ENCODE data around the gene GLRX3.
A peak's percentile ranks its signal among the peaks of the same experiment; 100 is the strongest.
"Not testable (repeated sequence)": the region's sequence is repeated elsewhere in the genome, so short reads cannot be mapped to it uniquely, and the experiment has no call there.

Gene GLRX3

DNA sequence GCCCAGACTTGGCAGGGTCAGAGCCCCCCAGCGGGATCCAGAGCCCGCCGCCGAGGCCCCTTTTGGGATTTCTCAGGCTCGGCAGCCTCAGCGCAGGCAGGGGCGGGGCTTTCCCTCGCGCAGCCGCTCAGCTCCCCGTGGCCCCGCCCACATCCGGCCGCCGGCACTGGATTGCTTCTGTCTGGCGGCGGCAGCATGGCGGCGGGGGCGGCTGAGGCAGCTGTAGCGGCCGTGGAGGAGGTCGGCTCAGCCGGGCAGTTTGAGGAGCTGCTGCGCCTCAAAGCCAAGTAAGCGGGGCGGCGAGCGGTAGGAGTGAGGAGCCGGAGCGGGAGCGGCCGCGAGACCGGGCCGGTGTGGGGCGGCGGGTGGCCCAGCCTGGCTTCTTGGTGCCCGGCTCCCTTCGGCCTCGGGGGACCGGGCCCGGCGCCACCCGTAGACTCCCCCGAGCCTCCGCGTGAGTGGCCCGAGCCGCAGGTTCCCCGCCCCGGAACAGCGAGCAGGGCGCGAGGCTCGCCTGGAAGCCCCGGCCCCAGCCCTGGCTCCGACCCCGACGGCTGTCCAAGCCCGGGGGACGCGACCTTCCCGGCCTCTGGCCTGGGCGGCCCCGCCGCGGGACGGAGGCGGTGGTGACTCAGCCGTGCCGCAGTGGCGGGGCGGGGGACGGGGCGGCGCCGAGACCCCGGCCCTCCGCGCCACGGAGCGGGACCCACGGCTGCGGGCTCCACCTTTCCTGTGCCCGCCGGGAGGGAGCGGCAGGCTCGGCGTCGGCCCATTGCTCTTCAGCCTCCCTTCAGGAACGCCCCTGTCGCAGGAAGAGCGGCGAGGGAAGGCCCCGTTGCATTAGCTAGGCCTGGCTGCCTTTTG is at the start of gene GLRX3:
Gene GLRX3, plus strand, starts transcription at position 166 of the 864 bp plus-strand sequence. Its CDS starts 30 bp downstream, at position 196.
- peak; percentile 84 for DNase-seq (ENCODE audit: low spot score)

DNA sequence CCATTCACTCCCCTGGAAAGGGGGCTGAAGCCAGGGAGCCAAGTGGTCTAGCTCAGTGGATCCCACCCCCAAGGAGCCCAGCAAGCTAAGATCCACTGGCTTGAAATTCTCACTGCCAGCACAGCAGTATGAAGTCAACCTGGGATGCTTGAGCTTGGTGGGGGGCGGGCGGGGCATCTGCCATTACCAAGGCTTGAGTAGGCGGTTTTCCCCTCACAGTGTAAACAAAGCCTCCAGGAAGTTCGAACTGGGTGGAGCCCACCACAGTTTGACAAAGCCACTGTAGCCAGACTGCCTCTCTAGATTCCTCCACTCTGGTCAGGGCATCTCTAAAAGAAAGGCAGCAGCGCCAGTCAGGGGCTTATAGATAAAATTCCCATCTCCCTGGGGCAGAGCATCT is 45.6 kb upstream of the GLRX3 start:
- DNase-seq (ENCODE audit: low spot score): not testable (repeated sequence)

DNA sequence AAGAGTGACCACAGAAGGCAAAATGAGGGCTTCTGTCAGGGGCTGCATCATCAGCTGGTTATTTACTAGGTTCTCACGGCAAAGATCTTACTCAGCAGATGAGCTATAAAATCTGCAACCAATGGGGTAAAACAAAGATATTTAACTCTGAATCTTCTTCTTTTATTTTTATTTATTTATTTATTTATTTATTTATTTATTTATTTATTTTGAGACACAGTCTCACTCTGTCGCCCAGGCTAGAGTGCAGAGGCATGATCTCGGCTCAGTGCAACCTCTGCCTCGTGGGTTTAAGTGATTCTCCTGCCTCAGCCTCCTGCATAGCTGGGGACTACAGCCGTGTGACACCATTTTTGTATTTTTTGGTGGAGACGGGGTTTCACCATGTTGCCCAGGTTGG is 36.8 kb upstream of the GLRX3 start:
- DNase-seq (ENCODE audit: low spot score): no peak

DNA sequence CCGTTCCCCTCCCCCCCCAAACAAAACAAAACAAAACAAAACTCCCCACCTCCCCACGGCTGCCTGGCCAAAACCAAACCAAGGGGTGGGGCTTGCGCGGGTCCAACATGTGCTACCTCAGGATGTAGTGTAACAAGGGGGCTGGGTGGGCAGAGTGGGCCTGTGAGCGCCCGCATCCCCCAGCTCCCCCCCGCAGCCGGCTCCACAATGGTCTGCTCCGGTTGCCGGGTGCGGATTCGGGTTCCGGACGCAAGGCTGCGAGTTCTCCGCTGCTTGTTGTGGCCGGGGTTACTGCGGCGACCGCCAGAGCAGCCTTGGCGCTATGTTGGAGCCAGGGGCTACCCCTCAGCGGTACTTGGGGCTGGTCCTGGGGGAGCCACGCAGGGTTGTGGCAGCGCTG is 30.5 kb upstream of the GLRX3 start:
- no peak for DNase-seq (ENCODE audit: low spot score)

DNA sequence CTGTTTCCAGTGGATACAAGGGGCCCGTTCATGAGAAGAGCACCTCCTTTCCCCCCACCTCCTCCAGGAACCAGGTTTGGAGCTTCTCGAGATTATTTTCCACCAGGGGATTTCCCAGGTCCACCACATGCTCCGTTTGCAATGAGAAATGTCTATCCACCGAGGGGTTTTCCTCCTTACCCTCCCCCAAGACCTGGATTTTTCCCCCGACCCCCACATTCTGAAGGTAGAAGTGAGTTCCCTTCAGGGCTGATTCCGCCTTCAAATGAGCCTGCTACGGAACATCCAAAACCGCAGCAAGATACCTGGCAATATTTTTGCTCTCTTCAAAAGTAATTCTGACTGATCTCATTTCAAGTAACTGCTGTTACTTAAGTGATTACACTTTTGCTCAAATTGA is 28.0 kb upstream of the GLRX3 start:
- not testable (repeated sequence) for DNase-seq (ENCODE audit: low spot score)

DNA sequence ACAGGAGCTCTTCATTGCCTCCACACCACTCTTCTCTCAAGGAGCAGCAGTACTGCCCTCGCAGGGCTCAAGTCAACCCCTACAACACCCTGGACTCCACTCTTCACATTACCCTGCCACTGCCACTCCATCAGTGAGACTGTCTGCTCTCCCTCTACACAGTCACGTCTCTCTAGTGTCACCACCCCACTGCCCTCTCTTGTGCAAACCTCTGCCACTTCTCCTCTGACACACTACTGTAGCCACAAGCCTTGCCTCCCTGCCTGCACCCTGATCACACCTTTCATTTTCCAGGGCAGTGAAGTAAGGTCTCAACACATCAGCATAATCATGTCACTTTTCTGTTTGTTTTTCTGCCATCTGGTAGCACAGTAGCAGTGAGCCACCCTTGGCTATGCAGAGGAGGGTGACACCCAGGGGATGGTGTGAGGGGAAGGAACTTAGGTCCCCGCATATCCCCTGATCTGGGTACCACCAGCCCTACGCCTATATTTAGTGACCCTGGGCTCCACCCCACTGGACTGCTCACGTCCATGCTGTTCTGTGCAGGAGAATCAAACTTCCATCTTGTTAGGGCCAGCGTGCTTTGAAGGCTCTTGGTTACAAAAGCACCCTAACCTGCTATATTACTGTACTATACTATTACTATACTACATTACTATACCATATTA is 27.1 kb upstream of the GLRX3 start:
- no peak for DNase-seq (ENCODE audit: low spot score)

DNA sequence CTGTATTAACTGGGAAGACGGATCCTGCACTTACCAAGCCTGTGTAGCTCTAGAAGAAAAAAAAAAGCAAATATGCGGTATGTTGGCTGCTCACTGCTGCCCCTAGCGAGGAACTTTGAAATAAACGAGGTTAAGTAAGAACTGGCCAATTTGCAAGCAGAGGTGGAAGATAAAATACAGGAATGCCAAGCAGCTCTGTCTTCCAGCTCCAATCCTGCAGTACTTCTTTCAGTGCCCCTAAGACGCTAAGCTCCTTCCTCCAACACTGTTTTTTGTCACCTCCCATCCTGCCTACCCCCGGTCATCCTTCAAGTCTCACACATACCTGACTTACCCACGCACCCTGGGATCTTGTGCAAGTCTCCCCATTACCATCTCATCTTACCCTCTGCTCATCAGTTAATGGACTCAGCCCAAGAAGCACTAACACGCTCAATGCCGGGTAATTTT is 26.4 kb upstream of the GLRX3 start:
- peak; percentile 75 for DNase-seq (ENCODE audit: low spot score)

DNA sequence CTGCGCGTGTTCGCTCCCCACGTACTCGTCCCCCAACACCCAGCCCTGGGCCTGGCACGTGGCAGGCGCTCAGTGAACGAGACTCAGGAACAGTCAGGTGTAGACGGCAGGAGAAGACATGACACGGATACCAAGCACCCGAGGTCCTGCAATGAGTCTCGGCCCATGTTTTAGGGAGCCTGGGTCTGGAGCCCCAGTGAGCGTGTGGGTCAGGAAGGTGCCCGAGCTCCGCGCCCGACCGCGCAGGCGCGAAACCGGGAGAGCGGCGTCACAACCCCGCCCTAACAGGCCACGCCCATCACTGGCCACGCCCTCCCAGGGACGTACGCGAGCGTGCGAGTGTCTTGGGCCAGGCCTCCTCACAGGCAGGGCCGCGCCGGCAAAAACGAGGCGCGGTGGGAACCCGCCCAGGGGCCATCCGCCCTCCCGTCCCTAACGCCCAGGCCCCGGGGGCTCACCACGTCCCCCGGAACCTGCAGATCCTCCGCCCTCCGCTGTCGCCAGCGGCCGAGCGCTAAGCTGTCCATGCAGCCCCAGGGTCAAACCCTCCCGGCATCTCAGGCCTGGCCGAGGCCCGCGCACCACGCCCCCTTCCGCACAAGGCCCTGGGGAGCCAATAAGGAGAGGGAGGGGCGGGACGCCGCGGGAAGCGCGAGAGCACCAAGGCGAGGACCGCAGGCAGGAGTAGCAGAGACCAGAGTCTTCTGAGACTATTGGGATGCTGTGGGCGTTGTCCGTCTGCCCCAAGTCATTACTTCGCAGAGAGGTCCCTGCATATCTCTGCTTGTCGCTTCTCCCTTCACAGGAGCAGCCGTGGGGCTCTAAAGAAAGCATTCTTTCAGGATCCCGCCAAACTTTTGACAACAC is 25.7 kb upstream of the GLRX3 start, which contains the start of gene C10orf143:
Gene C10orf143, minus strand, starts transcription at position 585 of the 867 bp plus-strand sequence. Its CDS starts 58 bp downstream, at position 527.
- DNase-seq (ENCODE audit: low spot score): peak; percentile 94

DNA sequence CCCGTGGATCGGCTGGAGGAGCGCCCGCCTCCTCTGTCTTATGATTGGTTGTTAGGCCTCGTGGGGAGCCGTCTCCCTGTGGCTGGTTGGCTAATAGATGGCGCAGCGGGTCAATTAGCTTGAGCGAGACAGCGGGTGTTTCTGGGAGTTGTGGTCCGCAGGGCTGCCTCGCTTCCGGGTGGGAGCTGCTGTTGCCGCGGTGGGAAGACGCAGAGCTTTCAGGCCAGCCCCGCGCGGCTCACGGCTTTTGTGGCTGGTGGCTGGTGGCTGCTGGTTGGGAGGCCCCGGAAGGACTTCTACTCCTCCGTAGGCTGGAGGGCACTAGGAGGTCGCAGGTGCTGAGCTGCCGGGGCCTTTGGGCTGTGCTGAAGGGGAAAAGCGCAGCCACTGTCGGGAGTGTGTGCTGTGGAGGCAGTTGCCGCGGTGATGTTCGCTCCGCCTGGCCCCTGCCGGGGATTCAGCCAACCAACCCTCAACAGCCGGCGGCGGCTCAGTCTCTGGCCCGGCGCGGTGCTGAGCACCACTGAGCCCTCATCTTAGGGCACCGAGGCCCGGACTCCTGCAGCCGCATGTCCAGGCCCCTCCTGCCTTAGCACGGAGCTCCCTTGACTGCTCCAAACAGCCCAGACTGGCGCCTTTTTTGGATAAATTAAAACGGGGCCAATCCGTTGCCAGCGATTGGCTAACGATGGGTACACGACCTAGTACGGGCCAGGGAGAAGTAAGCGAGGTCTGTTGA is 24.9 kb upstream of the GLRX3 start:
- DNase-seq (ENCODE audit: low spot score): peak; percentile 95

DNA sequence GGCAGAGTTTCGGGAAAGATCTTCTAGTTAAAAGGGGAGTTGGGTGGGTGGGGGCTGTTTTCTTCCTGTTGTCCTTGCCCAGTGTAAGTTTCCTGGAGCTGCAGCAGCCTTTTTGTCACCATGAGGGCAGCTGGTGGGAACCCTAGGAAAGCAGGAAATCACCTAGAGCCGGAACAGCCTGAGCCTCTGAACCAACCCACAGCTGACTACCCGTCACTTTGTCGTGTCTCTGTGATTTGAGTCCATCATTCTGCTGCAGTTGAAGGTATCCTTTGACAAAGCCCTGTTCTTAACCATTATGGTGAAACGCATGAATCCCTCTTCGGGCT is 24.4 kb upstream of the GLRX3 start:
- DNase-seq (ENCODE audit: low spot score): no peak

DNA sequence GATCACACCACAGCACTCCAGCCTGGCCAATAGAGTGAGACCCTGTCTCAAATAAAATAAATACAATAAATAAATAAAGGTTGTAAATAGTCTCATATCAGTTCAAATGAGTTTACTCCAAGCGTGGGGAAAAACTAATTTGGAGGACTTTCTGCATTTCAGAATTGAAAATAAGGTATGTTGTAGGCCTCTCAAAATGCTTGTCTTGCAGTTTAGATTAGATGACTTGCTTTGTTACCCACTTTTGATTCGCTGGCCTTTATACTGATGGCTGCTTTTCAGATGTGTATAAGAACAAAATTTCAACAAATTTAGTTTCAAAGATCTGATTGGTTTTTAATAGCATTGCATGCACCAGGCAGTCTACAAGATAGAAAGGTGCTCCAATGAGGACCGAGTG is 23.4 kb upstream of the GLRX3 start:
- no peak for DNase-seq (ENCODE audit: low spot score)

DNA sequence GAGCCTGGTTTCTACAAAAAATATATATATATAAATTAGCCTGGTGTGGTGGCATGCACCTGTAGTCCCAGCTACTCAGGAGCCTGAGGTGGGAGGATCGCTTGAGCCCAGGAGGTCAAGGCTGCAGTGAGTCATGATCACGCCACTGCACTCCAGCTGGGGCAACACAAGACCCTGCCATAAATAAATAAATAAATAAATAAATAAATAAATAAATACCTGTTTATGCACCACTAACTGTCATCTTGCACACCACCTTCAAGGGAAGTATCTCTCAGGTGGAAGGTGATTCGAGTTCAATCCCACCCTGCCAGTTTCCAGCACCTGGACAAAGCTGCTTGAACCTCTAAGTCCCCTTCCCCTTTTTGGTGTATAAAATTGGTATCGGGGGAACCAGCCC is 19.2 kb upstream of the GLRX3 start:
- not testable (repeated sequence) for DNase-seq (ENCODE audit: low spot score)

DNA sequence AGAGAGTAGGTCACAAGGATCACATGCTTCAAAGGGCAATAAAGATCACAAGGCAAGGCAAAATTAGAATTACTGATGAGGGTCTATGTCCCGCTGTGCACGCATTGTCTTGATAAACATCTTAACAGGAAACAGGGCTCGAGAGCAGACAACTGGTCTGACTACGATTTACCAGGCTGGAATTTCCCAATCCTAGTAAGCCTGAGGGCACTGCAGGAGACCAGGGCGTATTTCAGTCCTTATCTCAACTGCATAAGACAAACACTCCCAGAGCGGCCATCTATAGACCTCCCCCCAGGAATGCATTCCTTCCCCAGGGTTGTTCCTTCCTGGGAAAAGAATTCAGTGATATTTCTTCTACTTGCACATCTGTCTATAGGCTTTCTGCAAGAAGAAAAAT is 18.7 kb upstream of the GLRX3 start:
- not testable (repeated sequence) for DNase-seq (ENCODE audit: low spot score)

DNA sequence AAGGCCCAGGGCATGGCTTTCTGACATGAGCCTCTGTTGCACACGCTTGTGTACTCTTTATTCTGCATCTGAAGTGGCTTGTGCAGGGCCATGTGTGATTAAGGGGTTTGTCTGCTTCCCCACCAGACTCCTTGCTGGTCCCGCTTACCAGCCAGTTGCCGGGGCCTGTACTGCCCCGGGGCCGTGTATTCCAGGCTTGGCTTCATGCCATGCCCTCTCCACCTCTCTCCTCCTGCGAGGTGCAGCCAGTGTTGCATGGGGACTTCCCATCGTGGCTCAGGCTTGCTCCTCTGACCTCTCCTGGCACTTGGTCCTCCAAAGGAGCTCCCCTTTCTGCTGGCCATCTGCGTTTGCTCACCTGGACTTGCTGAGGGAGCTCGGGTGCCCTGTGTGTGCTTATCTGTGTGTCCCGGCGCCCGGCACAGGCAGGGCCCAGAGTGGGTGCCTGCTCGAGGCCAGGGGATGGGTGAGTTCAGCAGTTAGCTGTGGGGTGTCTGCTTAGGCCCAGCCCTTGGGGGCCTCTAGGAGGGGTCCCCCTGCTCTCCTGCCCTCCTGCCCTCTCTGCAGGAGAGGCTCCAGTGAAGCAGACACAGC is 14.6 kb upstream of the GLRX3 start:
- no peak for DNase-seq (ENCODE audit: low spot score)

DNA sequence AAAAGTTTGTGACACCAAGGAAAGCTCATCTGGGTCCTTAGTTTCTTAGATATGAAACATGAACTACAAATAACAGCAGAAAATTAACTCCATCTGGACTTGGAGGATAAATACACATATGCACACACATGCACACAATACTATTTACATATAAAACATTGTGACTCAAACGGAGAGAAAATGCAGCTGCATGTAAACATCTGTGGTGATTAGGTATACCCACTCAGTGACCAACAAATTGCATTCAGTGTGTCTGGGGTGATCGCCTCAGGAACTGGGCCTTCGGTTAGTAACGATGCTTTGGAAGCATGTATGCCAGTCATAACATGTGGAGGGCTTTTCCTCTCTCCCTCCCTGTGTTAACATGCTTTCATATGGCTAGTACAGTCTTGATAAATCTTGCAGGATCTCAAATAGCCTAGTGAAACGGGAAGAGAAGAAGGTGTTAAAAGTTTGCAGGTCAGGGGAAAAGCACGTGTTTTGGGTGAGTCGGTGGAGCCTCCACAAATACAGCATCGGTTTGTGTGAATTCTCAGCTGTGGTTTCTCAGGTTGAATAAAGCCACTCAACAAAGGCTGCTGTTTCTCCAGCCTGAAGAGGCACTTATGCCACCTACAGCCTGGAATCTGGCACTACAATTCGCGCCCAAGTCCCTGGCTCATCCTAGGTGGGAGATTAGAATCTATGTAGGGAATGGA is 8.7 kb upstream of the GLRX3 start:
- DNase-seq (ENCODE audit: low spot score): peak; percentile 61

DNA sequence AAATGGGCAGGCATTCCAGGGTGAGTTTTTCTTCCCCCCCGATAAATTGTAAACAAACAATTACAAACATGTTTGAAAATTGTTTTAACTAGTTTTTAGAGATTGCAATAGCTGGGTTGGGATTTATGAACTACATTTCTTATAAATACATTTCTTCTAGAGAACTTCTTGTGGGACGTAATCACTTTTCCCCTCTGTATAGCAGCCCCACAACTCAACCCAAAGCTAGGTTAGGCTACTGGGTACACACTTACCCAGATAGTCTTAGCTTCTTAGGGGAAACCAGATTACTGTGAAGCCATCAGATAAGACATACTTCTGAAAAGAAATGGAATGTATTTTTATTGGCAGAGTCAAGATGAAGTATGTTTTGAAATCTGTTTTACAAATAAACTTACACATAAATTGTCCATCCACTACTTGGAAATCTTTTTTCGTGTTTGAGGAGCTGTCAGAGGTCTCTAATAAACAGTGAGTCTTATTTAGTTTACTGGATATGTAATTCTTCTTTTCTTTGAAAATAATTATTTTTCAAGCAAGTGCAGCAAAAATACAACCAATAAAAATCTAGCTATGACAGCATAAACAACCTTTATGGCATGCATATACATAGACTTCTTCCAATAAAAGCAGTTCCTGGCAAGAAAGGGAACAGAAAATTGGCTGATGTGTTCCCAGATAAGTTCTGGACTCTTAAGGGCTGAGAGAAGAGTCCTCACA is 8.0 kb upstream of the GLRX3 start:
- DNase-seq (ENCODE audit: low spot score): no peak

DNA sequence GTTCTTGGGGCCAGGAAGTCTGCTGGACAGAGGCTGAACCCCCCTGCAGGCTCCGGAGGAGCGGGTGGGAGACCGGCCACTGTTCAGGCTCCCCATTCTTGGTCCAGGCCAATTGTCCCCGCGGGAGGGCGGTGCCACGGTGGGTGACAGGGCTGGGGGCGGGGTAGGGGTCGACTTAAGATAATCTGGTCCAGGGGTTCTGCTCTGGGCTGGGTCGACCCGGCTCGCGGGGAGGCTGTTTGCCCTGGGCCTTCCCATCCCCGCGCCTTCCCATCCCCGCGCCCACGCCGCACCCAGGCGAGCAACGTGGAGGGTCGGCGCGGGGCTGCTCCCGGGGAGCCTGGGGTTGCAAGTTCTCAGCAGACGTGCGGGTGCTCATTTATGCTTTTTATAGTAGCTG is 7.3 kb upstream of the GLRX3 start:
- DNase-seq (ENCODE audit: low spot score): no peak

DNA sequence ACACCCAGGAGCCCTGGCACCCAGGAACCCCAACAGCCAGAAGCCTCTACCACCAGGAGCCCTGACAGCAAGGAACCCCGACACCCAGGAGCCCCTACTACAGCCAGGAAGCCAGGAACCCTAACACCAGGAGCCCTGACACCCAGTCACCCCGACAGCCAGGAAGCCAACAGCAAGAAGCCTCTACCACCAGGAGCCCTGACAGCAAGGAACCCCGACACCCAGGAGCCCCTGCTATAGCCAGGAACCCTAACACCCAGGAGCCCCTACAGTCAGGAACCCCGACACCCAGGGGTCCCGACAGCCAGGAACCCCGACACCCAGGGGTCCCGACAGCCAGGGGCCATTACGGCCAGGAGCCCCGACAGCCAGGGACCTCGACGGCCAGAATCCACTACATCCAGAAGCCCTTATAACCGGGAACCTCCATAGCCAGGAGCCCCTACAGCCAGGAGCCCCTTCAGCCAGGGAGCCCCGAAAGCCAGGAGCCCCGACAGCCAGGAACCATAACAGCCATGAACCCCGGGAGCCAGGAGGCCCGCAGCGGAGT is 440 bp upstream of the GLRX3 start:
- DNase-seq (ENCODE audit: low spot score): no peak

DNA sequence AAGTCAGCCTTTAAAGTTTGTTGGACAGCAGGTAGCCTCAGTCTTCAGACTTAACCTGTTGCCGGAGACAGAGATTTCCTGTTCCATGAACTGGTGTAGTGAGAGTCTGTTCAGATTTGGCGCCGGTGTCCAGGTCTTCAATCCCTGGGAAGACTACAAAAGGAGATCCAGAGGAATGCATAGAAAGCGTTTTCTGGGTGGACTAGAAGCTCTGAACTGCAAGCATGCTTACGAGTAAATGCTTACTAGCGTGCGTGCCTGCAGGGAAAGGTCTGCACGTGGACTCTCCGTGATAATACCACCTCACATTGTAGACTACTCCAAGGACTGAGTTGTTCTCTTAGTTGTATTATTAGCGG is 878 bp downstream of the GLRX3 start:
- no peak for DNase-seq (ENCODE audit: low spot score)
